NCI-H1694 treated with DMSO at 0.1 percent for 48 hours (cell line): Measurements from ENCODE around the gene STUB1.
"Not testable (repeated sequence)": the region's sequence is repeated elsewhere in the genome, so short reads cannot be mapped to it uniquely, and the experiment has no call there.

Experiments used
- DNase-seq: peaks from one replicate; lab custom pipeline; 2025; lab: John Stamatoyannopoulos, UW

The STUB1 gene

DNA sequence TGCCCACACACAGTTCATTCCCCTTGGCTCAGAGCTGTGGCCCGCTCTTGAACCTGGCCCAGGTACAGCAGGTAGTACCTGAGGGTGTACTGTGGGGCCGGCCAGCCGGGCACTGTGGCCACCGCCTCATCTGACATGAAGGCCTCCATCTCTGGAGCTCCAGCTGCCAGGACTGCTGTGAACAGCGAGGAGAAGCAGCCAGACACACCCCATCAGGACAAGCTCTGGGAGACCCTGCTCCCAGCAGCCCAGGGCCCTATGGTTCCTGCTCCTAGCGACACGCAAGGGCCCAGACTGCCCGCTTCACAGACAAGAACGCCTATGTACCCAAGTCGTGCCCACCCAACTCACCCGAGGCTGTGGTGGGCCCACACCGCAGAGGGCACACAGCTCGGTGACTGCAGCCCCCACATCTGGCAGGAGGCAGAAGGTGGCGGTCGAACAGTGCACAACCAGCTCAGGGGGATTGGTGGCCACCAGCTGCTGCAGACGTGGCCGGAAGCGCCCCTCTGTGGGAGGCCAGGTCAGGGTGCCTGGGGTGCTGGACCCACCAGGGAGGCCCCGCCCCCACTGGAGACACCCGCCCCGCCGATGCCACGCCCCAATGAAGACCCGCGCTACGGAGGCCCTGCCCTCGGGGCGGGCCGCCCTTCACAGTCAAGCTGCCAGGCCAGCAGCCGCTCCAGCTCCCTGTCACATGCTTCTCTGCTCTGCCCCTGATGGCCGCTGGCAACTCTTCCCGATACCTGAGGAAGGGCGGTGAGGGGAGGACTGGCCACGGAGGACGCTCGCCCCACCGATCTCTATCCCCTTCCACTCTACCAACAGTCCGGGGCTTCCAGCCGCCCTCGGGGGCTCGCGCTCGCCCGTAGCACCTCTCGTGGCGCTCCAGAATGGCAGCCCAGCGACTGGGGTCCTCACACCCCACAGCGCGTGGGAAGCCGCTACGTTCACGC is 1.1 kb upstream of the STUB1 start:
- DNase-seq: peak; percentile 27

DNA sequence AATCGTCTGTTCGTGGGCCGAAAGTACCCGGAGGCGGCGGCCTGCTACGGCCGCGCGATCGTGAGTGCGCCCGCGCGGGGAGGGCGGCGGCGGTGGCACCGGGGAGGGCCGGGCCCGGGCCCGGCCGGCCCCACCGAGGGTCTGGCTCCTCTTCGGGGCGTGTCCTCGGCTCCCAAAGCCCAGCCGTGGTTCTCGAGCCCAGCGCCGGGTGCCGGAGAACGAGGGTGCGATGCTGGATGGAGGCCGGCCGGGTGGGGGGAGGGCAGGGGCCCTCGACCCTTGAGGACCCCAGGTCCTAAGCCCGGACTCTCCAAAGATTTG is 375 bp downstream of the STUB1 start:
- no peak for DNase-seq

GRCh38 chr16:680967-681745 is 946 bp downstream of the STUB1 start:
- no peak for DNase-seq

GRCh38 chr16:681746-682427 is 1.7 kb downstream of the STUB1 start:
- DNase-seq: no peak

GRCh38 chr16:682493-683395 is 2.5 kb downstream of the STUB1 start:
- DNase-seq: no peak

DNA sequence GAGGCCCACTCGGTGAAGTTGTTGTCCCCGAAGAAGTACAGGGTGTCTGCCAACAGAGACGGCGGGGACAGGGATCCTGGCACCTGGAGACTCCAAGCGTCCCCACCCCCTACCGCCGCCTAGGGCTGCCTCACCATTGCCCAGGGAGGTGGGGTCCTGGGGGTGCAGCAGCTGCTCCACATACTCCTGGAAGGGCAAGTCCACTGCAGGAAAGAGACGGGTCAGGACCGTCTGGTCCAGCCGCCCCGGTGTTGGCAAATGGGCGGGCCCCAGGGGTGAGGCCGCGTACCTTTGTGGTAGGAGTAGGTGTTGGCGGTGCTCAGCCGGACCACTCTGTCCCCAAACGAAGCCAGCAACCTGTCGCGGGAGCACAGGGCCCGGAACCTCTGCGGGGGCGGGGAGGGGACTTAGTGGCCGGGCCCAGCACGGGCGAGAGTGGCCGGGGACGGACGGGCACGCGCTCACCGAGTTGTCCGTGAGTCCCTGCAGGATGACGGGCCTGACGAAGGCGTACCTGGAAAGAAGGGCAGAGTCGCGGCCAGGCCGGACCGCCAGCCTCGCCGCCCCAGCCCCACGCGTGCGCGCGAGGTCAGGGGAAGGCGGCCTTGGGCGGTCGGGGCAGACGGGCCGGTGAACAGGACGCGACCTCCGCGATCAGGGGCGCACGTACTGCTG is 3.3 kb downstream of the STUB1 start:
- no peak for DNase-seq

- peak; percentile 75 for DNase-seq
These were observed 4.0 kb downstream of the STUB1 start, which contains the start of gene JMJD8 for GRCh38 chr16:684071-684794. Gene JMJD8, minus strand, starts transcription at chr16:684334. Its CDS starts 15 bp downstream, at chr16:684319.

DNA sequence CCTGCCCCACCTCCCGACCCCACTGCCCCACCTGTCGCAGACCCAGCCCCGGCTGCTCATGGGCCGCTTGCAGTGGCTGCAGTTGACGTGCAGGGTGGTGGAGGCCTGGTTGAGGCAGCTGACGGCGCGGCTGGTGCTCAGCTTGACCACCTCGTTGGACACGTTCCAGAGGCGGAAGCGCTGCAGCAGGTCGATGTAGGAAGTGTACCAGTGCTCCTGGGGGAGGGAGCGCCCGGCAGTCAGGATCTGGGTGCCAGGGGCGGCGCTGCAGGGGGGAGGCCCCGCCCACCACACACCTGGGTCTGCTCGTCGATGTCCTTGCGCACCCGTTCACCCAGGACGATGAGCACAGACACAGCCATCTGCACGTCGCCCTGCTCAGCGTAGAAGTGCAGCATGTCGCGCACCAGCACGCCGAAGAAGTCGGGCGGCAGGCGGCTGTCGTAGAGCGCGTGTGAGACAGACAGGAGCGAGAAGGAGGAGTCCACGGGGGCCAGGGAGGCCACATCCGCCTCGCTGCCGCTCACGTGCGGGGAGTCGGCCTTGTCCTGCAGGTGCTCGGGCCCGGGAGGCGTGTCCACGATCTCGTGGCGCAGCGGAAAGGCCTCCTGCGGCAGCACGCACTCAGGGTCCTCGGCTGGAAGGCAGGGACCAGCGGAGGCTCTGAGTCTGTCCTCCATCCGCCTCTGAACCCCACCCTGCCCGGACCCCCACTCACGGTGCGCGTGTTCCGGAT is 4.9 kb downstream of the STUB1 start:
- DNase-seq: no peak

- DNase-seq: no peak
These were observed 5.8 kb downstream of the STUB1 start for GRCh38 chr16:685967-686366.

DNA sequence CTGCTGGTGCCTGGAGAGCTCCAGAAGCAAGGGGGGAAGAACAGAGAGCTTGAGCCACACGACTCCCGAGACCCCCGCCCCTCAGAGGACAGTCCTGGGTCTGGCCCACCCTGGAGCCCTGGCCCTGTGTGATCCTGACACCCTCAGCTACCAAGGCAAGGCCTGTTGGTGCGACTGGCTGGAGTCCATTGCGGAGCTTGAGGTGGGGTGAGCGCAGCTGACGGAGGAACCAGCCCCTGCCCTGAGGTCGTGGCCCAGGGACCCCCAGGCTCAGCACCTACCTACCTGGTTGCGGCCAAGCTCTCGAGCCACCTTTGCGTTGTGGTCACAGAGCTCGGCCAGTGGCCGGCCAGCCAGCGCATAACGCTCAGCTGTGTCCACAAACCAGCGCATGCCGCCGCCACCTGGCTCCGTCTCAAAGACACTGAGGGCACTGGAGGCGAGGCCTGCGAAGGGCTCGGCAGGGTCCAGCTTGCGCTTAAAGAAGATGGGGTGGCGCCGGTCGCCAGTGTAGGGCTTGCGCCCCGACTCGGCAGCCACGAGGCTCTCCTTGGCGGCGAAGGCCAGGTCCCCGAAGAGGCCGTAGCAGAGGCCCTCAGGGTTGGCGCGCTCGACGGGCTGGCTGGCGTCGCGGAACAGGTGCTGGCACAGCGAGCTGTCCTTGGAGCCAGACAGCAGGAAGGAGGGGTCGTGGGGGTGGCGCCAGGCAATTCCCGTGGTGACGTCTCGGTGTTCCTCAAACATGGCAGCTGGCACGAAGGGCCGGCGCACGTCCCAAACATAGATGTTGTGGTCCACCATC is 6.5 kb downstream of the STUB1 start:
- no peak for DNase-seq

DNA sequence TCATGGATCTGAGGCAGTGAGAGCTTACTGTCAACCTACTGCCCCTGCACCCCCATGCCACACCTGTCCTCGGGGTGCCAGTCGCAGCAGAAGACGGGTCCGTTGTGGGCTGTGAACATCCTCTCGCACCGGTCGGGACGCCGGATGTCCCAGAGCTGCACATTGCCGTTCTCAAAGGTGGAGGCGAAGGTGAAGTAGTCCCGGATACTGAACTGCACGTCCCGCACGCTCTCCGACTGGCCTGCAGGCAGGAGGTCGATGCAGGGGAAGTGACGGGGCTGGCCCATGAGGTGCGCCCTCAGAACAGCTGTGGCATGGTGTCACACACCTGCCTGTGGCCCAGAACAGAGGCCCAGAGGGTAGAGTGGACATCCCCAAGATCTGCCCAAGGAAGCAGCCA is 7.3 kb downstream of the STUB1 start:
- no peak for DNase-seq

- DNase-seq: no peak
These were observed 9.1 kb downstream of the STUB1 start for GRCh38 chr16:689175-689897.

- not testable (repeated sequence) for DNase-seq
These were observed 11.0 kb downstream of the STUB1 start for GRCh38 chr16:691242-691641.

GRCh38 chr16:692356-693108 is 12.3 kb downstream of the STUB1 start:
- no peak for DNase-seq

DNA sequence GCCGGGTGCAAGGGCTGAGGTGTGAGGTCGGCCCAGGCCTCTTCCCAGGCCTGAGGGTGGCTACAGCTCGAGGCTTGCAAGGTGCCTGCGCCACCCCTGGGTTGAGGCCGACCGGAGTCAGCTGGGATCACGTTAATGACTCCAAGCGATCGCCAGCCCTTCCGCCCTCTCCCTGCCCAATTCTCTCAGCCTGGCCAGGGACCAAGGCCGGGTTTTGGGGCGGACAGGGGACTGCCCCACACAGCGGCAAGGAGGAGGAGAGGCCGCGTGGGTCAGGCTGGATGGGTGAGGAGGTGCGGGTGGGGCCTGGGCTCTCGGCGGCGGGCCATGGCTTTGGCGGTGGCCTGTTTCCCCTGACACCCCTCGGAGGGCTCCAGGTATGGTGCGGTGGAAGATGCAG is 13.2 kb downstream of the STUB1 start:
- DNase-seq: no peak

DNA sequence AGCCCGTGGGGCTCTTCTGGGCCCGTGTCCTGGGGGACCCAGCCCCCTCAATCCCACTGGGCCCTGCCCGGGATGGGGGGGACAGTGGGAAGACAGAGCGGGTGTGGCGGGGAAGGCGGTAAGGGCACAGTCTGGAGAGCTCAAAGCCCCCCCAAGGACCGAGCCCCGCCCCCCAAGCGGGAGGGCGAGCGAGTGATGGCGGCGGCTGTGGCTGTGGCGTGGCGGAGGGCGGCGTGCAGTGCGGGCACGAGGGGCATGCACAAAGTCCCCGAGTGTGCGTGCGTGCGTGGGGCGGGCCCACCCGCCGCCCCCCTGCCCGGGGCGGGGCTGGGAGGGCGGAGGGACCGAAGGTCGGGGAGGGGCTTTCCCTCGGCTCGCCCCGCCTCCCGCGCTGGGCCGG is 13.6 kb downstream of the STUB1 start:
- DNase-seq: no peak

DNA sequence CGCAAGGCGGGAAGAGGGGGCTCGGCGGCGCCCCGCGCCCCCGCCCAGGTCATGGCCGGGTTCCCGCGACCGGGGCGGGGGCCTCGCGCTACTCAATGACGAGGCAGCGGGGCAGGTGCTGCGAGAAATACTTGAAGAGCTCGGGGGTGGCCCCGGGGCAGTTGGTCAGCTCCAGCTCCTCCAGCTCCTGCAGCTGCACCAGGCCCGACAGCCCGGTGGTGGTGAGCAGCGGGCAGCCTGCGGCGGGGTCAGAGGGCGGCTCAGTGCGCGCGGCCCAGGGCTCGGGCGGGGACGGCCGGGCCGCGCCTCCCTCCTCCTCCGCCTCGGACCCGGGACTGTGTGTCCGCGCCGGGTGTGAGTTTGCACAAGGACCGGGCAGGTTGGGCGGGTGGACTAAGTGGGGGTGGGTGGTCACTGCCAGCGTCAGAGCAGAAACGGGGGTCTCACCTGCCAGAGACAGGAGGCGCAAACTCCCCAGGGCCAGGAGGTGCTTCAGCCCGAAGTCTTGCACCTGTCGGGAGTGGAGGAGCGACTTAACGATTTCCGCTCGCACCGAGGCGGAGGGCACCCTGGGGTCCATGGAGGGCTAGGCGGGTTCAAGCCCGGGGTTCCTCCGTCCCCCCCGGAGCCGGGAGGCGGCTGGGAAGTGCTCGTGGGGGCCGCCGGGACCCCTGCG is 14.1 kb downstream of the STUB1 start:
- DNase-seq: no peak
